Activated CD4-positive, alpha-beta T cell treated with anti-CD3 and anti-CD28 coated beads, Interleukin-2, amount 50 U/mL, for 4 hours (primary cell): Measurements from ENCODE around the gene LYRM1.
"Not testable (repeated sequence)": the region's sequence is repeated elsewhere in the genome, so short reads cannot be mapped to it uniquely, and the experiment has no call there.

Source experiments
- DNase-seq, 2 experiments: peaks; one replicate each; pipeline ENCODE4 v3.0.0-alpha.2; 2020

LYRM1 gene, protein sequence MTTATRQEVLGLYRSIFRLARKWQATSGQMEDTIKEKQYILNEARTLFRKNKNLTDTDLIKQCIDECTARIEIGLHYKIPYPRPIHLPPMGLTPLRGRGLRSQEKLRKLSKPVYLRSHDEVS

DNA sequence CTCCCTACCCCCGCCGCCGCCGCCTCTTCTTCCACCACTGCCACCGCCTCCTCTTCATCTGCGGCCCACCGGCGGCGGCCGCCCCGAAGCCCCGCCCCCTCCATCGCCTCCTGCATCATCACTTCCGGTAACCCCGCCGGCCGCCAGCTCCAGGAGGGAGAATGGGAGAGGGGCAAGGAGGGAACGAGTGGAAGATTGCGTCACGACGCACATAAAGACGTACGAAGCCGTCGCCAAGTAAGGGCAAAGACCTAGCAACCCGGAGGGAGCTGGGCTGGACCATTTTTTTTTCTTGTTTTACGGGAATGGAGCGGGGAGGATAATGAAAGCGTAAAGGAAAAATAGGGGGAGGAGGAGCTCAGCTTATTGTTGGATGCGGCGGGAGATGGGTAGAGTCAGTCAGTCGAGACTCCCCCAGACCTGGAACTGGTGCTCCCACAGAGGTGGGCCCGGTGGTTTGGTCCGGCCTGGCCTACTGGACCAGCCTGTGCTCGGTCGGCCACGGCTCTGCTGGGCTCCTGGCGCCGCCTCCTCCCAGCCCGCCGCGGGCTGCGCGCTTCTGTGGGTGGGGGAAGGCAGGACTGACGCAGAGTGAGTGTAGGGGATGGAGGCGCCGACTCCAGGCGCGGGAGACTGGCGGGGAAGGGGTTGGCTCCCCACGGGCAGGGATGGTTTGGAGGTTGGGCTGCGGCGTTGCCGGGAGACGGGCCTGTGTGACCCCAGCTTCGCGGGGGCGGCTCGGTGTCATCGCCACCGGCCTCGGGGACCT is at the start of gene LYRM1, which contains the start of gene DCUN1D3:
LYRM1 (plus strand) TSS at position 473 of the 769 bp plus-strand sequence. CDS start 14,785 bp downstream, outside the sequence.
DCUN1D3 (minus strand) TSS at position 60 of the 769 bp plus-strand sequence. CDS start 37,820 bp downstream, outside the sequence.
- DNase-seq, result peak; percentile 85 to 89

DNA sequence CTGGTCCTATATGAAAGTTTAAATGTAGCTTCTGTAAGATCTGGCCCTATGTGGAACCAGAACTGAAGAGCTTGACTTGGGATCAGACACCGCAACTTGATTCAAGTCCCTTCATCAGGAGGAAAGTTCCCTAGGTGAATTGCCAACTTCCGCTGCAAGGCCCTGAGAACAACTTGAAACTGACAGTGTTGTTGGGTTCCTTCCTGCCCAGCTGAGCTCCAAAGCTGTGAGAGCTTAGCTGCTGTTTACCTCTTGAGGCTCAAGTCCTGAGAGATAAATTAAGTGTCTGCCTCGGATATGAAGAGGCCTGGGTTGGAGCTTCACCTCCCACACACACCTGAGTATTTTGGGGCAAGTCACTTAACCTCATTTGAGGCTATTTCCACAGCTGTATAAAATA is 49.6 kb upstream of the LYRM1 start:
- DNase-seq, result no peak

DNA sequence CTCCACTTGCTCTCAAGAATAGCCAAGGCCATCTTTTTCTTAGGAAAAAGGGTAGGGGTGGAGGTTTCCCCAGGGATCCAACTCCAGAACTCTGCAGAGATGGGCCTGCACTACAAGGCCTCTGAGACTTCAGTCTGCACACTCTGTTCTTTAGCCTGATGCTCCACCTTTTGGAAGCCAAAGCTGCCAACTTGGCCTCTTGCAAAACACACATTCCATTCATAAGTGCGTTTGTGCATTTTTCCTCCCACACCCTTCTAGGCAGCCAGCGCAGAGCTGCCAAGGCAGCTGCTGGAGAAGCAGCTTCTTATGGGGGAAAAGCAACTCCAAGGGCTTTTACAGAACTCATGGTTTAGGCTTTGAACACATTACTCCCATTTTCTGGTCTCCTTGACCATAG is 49.0 kb upstream of the LYRM1 start:
- DNase-seq, result no peak

DNA sequence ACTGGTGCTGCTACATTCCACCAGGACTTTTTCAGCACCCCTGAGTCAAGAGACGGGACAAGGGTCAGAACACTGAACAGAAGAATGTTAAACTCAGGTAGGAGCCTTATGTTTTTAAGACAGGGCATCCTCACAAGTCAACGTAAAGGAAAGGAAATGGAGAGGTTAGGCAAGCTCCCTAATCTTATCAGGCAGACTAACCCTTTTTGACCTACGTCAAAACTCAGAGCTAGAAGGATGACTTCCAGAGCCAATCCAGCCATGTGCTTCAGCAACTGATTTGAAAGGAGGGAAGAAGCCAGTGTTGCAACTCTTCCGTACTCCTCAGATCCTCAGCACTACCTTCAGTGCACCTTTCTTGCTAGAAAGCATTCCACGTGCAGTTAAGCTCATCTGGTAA is 47.4 kb upstream of the LYRM1 start:
- no peak for DNase-seq

DNA sequence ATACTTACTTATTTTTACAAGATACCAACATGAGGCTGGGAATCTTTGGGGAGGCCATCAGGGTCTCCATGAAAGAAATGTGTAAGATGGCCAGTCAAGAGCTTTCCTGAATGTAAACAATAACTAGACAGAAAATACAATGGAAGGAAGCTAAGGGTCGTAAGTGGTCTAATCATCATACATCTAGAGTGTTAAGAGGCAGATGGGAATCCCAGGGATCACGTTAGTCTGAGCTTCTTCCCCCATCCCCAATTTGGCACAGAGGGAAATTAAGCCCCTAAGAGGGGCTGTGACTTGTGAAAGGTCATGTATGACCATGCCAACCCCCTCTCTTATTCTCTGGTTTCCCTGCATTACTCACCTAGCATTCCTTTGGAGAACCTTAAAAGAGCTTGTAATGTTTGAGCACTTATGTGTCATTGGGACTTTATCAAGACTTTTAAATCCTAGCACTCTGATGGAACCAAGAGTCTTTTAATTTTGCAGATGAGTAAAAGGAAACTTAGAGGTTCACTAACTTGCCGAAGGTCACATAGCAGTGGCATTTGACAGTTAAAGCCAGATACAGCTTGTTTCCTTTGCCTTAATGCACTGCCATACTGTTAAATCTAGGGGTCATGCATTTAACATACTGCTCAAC is 46.5 kb upstream of the LYRM1 start:
- no peak for DNase-seq

DNA sequence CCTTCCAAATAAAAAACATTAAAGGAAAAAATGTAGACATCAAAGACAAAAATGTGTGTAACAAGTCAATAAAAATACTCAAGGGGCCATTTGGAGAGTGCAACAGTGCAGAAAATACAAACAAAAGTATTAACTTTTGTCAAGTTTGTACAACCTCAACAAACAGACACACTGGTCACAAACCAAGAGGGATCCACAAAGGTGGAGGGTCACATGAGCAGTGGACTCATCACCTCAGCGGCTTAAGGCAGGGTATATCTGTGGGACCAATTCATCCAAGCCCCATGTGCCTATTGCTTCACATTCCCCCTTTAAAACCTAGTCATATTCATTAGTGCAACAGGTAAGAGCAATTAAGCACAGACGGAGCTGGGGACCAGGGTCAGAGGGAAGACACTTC is 45.6 kb upstream of the LYRM1 start:
- no peak for DNase-seq

DNA sequence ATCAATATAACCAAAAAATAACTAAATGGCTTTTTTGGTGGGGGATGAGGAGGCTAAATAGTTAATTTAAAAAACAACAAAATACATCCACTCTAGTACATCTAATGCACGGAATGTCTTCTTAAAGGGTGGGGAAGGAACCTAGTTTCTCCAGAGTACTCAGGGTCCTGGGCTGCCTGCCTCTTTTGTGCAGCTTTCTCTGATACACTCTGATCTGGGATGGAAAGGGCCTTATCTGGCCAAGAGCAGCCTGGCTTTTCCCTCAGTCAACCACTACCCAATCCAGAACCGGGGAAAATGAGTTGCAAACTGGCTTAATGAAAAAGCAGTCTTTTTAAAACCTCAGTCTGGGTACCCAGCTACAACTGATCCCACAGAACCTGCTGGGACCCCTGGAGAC is 43.3 kb upstream of the LYRM1 start:
- no peak for DNase-seq

DNA sequence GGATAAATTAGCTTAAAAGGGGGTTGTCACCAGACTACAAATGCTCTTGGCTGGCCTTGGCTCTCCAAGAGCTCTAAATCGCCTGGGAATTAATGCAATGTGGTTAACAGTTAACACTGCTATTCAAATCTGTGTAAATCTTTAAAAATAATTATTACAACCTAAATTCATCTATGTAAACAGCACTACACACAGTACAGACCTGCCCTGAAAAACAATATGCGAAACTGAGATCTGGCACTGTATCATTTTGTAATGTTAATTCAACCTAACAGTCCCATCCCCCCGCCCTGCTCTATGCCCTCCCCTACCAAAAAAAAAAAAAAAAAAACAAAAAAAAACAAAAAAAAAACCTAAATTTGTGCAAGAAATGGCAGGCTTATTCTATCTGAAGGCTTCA is 41.3 kb upstream of the LYRM1 start:
- DNase-seq, result no peak

DNA sequence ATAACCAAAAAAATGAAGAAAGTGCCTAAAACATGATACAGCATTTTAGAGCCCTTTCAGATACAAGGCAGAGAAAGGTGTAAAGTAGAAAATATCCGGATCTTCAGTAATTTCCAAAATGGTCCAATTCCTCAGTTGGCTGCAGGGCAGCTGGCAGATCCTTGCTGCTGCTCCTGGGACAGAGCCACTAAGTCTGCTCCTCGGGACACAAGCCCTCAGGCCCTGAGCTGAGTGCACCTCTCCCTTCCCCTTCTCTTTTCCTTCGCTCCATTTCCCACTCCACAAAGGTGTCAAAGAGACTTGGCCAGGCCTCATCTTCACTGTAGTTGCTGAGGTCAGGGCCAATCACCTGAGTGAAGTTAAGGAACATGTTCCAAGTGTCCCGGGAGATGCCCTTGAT is 40.9 kb upstream of the LYRM1 start:
- DNase-seq, result no peak

DNA sequence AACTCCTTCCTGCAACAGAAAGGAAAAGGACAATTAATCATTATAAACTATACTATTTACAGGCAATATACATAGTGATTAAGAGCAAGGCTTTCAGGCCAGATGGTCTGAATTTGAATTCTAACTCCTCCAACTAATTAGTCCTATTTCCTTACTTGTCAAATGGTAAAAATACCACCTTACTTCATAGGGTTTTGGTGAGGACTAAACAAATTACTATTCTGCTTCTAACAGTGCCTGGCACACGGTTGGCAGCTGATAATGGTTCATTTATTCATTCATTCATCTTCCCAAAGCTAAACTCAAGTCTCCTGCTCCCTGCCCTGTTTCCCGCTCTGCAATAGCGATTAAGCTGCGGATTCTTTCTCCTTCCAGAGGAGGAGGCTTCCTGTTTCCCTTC is 40.2 kb upstream of the LYRM1 start:
- DNase-seq, result no peak

DNA sequence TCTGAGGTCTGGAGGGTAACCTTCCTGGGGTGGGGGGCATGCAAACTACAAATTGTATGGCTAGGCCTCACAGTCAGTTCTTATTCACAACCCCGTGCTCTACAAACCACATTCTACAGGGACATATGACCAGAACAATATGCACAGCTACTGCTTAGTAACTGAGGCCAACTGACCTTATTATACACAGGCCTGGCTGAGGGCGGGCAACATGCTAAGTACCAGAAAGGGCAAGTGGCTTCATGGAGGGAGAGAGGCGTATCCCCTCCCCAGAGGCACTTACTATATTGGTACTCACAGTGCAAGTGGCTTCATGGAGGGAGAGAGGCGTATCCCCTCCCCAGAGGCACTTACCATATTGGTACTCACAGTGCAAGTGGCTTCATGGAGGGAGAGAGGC is 39.6 kb upstream of the LYRM1 start:
- not testable (repeated sequence) for DNase-seq

DNA sequence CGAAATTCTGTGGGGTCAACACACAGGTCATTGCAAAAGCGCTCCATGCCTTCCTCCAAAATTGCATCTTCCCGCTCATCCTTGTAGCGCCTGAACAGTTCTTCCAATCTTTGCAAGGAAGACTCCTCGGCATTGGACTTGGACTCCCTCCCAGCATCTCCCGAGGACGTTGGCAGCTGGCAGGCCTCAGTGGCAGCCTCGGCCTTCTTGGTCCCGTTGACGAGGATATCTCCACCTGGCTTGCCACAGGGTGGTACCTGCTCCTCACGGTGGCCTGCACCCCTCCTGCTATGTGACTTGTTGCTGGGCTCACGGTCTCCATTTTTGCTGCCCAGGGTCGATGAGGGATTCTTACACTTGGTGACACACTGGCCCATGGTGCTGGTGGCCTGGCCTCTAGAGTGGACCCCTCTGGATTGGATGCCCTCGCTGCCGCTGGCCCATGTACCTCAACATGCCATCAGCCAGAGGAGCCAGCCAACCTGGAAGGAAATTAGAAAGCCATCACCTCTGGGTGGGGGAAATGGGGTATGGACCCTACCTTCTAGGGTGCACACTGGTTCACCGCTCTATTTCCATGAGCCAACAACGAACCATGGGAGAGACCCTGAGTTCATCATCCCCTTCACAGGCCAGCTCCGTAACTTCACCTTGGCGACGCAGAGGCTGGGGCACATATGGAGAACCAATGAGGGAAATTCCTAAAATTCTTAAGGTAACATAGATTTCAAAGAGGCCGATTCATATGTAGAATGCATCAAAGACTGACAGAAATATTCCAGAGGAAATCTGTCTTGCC is 38.2 kb upstream of the LYRM1 start:
- DNase-seq, result no peak

DNA sequence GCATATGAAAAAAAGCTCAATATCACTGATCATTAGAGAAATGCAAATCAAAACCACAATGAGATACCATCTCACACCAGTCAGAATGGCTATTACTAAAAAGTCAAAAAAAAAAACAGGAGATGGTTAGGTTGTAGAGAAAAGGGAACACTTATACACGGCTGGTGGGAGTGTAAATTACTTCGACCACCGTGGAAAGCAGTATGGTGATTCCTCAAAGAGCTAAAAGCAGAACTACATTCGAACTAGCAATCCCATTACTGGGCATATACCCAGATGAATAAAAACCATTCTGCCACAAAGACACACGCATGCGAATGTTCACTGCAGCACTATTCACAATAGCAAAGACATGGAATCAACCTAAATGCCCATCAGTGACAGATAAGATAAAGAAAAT is 36.2 kb upstream of the LYRM1 start:
- DNase-seq, result not testable (repeated sequence)

DNA sequence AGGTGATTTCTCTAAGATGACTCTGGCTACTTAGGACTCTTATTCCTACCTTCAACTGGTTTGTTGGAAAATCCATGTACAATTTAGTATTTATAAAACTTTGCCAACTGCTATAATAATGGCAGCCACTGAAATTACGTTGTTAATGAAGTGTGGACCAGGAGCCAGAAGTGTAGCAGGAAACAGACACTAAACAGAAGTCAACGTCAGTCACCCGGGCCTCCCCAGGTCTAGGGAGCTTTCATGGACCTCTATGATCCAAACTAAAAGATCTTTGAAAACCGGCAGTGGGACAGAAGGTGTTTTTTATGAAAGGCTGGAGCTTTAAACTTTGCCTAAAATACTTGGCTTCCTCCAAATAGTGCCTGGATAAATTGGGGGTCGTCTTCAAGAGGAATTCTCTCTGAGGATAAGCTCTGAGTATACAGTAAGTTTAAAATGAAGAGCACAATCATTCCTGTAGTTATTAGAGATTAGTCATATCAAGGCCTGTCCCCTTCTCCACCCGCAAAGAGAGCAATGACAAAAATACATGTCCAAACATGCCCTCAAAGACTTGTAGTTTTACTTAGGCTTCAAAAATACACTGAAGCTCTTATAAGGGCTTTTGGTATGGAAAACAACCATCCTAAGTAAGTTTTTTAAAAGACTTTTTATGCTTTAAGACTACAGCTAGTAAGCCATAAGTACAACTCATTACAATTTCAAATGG is 35.0 kb upstream of the LYRM1 start:
- no peak for DNase-seq

DNA sequence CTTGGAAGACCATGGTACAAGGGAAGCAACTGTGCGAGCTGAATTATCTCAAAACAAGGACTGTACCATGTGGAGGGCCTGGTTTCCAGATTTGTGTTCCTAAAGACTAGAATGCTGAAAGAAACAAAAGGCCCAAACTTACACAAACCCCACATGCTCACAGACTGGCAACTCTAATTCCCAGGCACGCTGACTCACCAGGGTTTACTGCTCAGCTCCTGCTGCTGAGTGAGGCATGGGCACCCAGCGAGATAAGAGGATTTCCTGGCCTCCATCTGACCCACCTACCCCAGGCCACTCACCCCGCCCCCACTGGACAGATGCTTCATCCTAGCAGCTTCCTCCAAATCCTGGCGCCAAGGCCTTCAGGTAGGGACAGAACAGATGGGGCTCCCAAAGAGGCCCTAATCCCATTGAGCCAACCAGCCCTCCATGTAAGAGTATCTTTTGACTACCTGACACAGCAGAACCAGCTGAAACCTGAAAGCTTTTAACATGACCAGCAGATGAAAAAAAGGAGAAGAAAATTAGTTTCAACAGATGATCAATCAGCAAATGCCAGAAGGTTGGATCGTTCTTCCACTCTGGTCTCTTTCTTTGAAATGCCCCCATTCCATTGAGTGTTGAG is 34.3 kb upstream of the LYRM1 start:
- no peak for DNase-seq

DNA sequence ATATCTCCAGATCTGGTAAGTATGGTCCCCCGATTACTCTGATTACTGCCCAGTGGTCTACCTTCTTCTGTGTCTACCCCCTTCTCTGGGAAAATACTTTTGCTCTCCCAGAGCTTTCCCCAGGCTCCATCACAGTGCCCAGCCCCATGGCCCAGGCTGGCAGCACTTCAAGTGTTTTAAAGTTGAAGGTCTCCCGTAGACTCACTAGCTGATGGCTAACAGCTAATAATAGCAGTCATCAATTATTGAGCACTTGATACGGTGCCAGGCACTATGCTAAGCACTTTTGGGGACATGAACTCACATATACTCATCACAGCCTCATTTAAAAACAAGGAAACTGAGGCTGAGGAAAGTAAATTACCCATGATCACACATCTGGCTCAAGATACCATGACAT is 33.8 kb upstream of the LYRM1 start:
- no peak for DNase-seq

DNA sequence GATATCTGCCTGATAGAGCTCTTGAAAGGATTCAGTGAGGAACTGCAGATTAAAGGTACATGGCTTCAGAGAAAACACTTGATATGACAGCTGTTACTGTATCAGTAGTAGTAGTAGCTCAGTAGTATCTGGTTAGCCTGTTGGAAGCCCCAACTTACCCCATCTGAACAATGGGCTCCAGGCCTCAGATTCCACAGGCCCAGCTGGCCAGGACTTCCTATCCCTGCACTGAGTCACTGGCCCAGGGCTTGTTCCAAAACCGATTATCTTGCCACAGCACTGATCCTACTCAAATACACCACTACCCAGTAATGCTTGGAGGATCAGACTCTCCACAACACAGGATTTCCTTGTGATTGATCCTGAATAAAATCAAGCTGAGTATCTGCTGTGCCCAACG is 33.0 kb upstream of the LYRM1 start:
- DNase-seq, result no peak

DNA sequence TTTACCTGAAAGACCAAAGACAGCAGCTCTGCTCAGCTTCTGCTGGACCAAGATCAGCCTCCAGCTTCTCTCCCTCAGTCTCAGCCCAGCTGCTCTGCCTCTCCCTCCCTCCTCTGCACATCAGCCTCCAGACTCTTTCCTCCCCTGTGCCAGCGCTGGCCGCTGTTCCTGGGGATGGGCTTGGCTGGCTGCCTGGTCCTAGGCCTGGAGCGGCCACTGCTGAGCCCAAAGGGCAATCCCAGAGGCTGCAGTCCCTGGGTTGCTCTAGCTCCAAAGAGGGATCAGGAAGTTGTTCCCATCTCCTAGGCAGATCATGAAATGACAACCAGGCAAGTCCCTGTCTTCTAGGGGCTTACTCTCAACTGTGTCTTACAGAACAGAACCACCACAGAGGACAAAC is 31.7 kb upstream of the LYRM1 start:
- DNase-seq, result no peak

DNA sequence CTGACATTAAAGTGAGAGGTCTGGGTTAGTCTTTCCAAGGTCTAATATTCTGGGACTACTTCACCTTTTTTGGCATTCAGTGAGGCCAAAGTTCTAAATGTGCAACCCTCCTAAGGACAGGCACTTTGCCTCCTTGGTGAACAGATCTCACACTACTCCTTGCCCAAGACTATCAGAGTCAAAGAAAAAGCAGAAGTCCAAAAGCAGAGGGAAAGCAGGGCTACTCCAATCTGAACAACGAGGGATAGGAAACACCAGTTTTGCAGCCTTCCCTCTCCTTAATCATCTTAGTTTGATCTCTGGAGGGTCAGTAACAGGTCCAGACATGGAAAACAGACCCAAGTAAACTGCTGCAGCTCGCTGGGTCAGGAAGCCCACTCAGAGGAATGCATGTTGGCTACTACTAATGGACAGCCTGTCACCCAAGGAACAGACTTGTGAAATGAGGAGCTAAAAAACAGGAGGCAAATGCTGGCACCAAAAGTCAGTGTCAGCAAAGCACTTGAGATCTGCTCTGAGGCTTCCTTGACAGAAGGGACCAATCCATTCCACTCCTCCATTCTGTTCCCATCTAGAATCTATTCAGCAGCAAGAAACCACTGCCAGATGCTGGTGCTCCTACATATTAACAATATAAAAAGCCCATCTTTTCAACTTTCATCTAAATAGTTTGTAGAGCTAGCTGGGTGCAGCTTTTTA is 30.3 kb upstream of the LYRM1 start:
- no peak for DNase-seq

DNA sequence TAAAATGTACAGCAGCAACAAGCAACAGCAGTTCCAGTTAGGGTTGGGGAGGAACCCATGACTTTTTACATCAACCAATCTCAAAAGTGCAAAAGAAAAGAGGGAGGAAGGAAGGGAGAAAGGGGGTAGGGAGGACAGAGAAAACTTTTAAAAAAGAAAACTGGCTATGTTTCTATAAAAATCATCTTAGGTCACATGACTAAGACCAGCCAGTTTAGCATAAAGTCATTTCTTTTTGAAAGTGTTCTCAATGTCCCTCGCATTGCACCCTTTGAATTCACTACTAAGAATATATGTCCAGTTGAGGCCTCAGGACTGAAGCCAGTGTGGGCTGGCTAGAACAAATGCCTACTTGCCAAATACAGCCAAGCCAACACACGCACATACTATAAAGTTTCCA is 29.3 kb upstream of the LYRM1 start:
- DNase-seq, result no peak

DNA sequence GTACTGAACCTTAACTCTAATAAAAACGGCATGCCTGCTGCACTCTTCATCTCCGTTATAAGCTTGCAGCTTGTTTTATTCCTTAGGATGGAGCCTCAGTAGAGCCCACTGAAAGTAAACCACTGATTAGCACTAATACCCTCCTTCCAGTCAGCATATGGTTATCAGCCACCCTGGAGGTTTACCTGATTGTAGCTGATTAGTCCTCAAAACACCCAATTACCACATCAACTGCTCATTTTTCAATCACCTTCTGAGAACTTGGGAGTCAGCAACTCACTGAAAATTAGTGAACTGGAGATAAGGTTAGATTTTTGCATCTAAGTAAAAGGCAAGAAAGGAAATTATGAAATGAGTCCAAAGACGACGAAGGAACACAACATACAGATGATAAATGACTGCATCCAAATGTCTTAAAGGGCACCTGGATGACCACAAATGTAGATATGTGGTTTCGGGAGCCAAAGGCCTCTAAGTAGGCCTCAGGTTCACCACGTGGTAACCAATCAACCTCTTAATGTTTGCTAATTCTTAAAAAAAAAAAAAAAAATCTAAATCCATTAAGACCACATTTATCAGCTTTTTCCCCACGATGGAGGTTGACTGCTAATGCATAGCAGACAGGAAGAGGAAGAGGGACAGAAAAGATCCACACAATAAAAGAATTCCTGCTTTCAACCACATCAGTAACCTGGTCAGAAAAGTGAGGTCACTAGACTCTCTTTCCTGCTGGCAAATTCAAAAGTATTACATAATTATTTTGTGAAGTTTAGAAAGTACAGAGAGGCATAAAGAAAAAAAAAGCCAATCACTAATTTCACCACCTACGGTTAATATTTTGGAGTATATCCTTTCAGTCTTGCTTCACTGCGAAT is 28.4 kb upstream of the LYRM1 start:
- DNase-seq, result no peak
